T47D (cell line): ENCODE measurements around the gene BMPR1A.
"Not testable (repeated sequence)": the region's sequence is repeated elsewhere in the genome, so short reads cannot be mapped to it uniquely, and the experiment has no call there.

ENCODE experiments used
- DNase-seq, 2 experiments: peaks; one replicate each; pipeline versions ENCODE4 v3.0.0 to v3.0.0-alpha.2; 2011 to 2012; ENCODE audit warnings: low read depth in 1 of 2, low spot score in 1 of 2
- JUND ChIP-seq: IDR thresholded peaks from 2 replicates; pipeline ENCODE4 v1.6.1; 2012; ENCODE audit warnings: low read depth
- in situ Hi-C: cut with HindIII; loops from 2 replicates; pipeline ENCODE4 v1.10.0; 2016; ENCODE audit warnings: low sequenced_read_pairs, low pct_unique_long_range_greater_than_20kb

The BMPR1A gene

GRCh38 chr10:86718556-86718955 lies 37.9 kb upstream of the BMPR1A start:
- no peak for TF ChIP-seq JUND
- DNase-seq, result no peak
- in situ Hi-C loops, result no loop called here

GRCh38 chr10:86721232-86721631 lies 35.2 kb upstream of the BMPR1A start:
- no peak for TF ChIP-seq JUND
- no peak for DNase-seq
- in situ Hi-C loops, result no loop called here

- TF ChIP-seq JUND, result no peak
- in situ Hi-C loops, result no loop called here
- DNase-seq, result no peak
Observed at GRCh38 chr10:86723009-86723408, 33.4 kb upstream of the BMPR1A start.

GRCh38 chr10:86724445-86724844 lies 32.0 kb upstream of the BMPR1A start:
- no peak for DNase-seq
- no peak for TF ChIP-seq JUND
- in situ Hi-C loops, result no loop called here

- TF ChIP-seq JUND, result no peak
- no peak for DNase-seq
- in situ Hi-C loops, result no loop called here
Observed at GRCh38 chr10:86725980-86726676, 30.3 kb upstream of the BMPR1A start.

- in situ Hi-C loops, result no loop called here
- DNase-seq, result no peak
- no peak for TF ChIP-seq JUND
Observed at GRCh38 chr10:86726677-86726999, 29.8 kb upstream of the BMPR1A start.

- DNase-seq, result no peak
- in situ Hi-C loops, result no loop called here
- TF ChIP-seq JUND, result no peak
Observed at GRCh38 chr10:86727470-86727869, 28.9 kb upstream of the BMPR1A start.

GRCh38 chr10:86728056-86728455 lies 28.4 kb upstream of the BMPR1A start:
- TF ChIP-seq JUND, result no peak
- in situ Hi-C loops, result no loop called here
- no peak for DNase-seq

- TF ChIP-seq JUND, result no peak
- in situ Hi-C loops, result no loop called here
- no peak for DNase-seq
Observed at GRCh38 chr10:86729677-86730076, 26.7 kb upstream of the BMPR1A start.

- no peak for TF ChIP-seq JUND
- in situ Hi-C loops, result no loop called here
- DNase-seq, result no peak
Observed at GRCh38 chr10:86730227-86730626, 26.2 kb upstream of the BMPR1A start.

- in situ Hi-C loops, result no loop called here
- DNase-seq, result no peak
- no peak for TF ChIP-seq JUND
Observed at GRCh38 chr10:86732771-86733170, 23.6 kb upstream of the BMPR1A start.

- DNase-seq, result no peak
Observed at GRCh38 chr10:86733260-86733671, 23.2 kb upstream of the BMPR1A start.

GRCh38 chr10:86734207-86734988 lies 22.0 kb upstream of the BMPR1A start:
- TF ChIP-seq JUND, result no peak
- DNase-seq, result no peak
- in situ Hi-C loops, result no loop called here

More at GRCh38 chr10:86733260-86733671, 23.2 kb upstream of the BMPR1A start:
- in situ Hi-C loops, result no loop called here
- no peak for TF ChIP-seq JUND

- DNase-seq, in situ Hi-C loops: not testable (repeated sequence)
Observed at GRCh38 chr10:86735278-86735677, 21.1 kb upstream of the BMPR1A start.
